DMS114 treated with DMSO at 0.1 percent for 48 hours (cell line): ENCODE results near the gene ARHGAP45.

Experiments used
- DNase-seq: peaks from one replicate; lab custom pipeline; 2025; ENCODE audit not compliant: unreplicated experiment; lab: John Stamatoyannopoulos, UW

Gene ARHGAP45

GRCh38 chr19:1130771-1131717 lies 64.1 kb downstream of the ARHGAP45 start:
- DNase-seq: no peak

- DNase-seq: no peak
Observed at GRCh38 chr19:1131718-1132551, 65.0 kb downstream of the ARHGAP45 start.

GRCh38 chr19:1132552-1133383 lies 65.8 kb downstream of the ARHGAP45 start:
- DNase-seq: no peak

- DNase-seq: no peak
Observed at GRCh38 chr19:1133471-1133929, 66.5 kb downstream of the ARHGAP45 start.

GRCh38 chr19:1134431-1134830 lies 67.5 kb downstream of the ARHGAP45 start:
- no peak for DNase-seq

GRCh38 chr19:1135454-1135853 lies 68.5 kb downstream of the ARHGAP45 start:
- DNase-seq: no peak

- no peak for DNase-seq
Observed at GRCh38 chr19:1136201-1136600, 69.2 kb downstream of the ARHGAP45 start.
